MG63 (cell line): Measurements from ENCODE around the gene SRD5A1. TPM values are rescaled to one million over a fixed set of nuclear protein-coding genes. Genes with fewer than 3 reads are reported as not detected.

ENCODE experiments used
- DNase-seq: peaks from one replicate; pipeline ENCODE4 v3.0.0-alpha.2; 2020
- H3K27me3 ChIP-seq: fragments of 250-450 bp; sonication (Bioruptor Pico); 2 replicates; pipeline ENCODE4 v1.5.1; 2020; ENCODE audit warnings: mild to moderate bottlenecking, moderate library complexity
- H3K36me3 ChIP-seq: fragments of 250-450 bp; sonication (Bioruptor Pico); 2 replicates; pipeline ENCODE4 v1.5.1; 2020; ENCODE audit warnings: mild to moderate bottlenecking, moderate library complexity
- H3K4me3 ChIP-seq: fragments of 250-450 bp; sonication (Bioruptor Pico); 2 replicates; pipeline ENCODE4 v1.5.1; 2020; ENCODE audit warnings: mild to moderate bottlenecking, moderate library complexity
- H3K9me3 ChIP-seq: fragments of 250-450 bp; sonication (Bioruptor Pico); 2 replicates; pipeline ENCODE4 v1.5.1; 2020; ENCODE audit warnings: mild to moderate bottlenecking, moderate library complexity
- total RNA-seq: library from RNA; depleted of rRNA; stranded (reverse); fragments of >200 nt; shearing (Covaris generic); gene quantifications from 2 replicates; pipeline ENCODE4 v1.2.3, GENCODE V29; 2014; ENCODE audit warnings: low replicate concordance; rRNA removed

Gene SRD5A1
- total RNA-seq, 1 experiment from 2014 or later = 32.2 TPM

DNA sequence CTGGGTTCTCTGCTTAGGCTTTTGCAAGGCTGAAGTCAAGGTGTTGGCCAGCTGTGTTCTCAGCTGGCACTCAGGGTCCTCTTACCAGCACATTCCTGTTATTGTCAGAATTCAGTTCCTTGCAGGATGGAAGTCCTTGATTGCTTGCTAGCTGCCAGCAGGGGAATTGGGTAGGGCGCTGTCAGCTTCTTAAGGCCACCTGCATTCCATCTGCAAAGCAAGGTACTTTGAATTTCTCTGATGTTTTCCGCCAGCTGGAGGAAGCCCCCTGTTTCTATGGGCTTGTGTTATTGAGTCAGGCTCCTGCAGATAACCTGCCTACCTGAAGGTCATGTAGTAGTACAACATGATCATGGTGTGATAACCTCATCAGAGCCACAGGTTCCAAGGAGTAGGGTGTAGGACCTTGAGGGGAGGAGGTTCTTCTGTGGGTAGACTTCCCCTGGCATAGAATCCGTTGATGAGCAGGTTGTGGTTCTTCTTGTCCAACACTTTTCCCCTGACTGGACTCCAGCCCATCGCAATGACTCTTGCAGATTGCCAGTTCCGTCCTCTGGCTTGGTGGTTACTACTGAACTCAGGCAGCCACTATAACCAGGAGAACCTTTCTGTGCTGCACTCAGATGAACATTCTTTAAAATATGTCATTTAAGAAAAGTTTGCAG is 86.8 kb downstream of the SRD5A1 start:
- Histone ChIP-seq H3K4me3 (no peak overlapping the region), H3K36me3 (peaks cover 53% of the 10 kb centered on the region), H3K9me3 (no peaks in the 10 kb centered on the region), H3K27me3 (no peaks in the 10 kb centered on the region)
- DNase-seq = no peak

GRCh38 chr5:6720561-6720921 is 87.3 kb downstream of the SRD5A1 start:
- H3K27me3 ChIP-seq = no peaks in the 10 kb centered on the region
- H3K36me3 ChIP-seq = peaks cover 52% of the 10 kb centered on the region
- DNase-seq = no peak
- no peak overlapping the region for H3K4me3 ChIP-seq
- H3K9me3 ChIP-seq = no peaks in the 10 kb centered on the region

GRCh38 chr5:6721442-6721841 is 88.2 kb downstream of the SRD5A1 start:
- no peaks in the 10 kb centered on the region for H3K27me3 ChIP-seq
- peak overlapping the region; percentile 8; the same call in 1 of the 2 replicates for H3K4me3 ChIP-seq
- no peaks in the 10 kb centered on the region for H3K9me3 ChIP-seq
- peak; percentile 39 for DNase-seq
- H3K36me3 ChIP-seq = peaks cover 52% of the 10 kb centered on the region

GRCh38 chr5:6722015-6722414 is 88.8 kb downstream of the SRD5A1 start:
- DNase-seq = no peak
- no peaks in the 10 kb centered on the region for H3K9me3 ChIP-seq
- H3K4me3 ChIP-seq = peak overlapping the region; percentile 8; the same call in 1 of the 2 replicates
- H3K27me3 ChIP-seq = no peaks in the 10 kb centered on the region
- peaks cover 50% of the 10 kb centered on the region for H3K36me3 ChIP-seq

DNA sequence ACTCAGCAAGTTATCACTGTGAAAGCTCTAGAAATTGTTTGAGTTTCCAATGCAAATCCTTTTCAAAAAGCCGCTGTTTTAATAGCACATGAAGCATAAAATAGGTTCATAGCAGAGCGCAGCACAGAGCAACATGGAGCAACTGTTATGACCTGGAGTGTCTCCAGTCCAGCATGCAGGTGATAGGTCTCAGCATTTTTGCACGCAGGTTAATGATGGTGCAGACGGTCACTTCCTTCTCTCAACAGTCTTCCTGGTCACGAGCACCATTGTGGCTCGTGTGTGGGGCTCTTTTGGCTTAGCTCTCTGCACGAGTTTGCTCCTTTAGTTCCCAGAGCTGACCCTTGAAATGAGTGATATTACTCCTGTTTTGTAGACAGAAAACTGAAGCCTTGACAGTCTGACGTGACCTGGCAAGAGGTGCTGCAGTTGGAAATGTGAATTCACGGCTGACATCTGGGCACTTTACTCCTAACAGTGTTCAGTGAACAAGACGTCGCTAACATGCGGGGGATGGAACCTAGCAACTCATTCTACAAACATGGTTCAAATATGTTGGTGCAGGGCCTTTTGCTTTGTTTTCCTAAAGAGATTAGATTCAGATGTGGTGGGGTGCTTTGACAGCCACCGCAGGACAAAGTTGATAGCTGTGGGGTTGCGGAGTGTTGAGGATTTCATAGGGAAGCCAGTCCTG is 90.0 kb downstream of the SRD5A1 start:
- peaks cover 43% of the 10 kb centered on the region for H3K36me3 ChIP-seq
- no peak overlapping the region for H3K4me3 ChIP-seq
- H3K27me3 ChIP-seq = no peaks in the 10 kb centered on the region
- no peaks in the 10 kb centered on the region for H3K9me3 ChIP-seq
- no peak for DNase-seq

- DNase-seq = no peak
- H3K9me3 ChIP-seq = no peaks in the 10 kb centered on the region
- no peaks in the 10 kb centered on the region for H3K27me3 ChIP-seq
- H3K4me3 ChIP-seq = no peak overlapping the region
- H3K36me3 ChIP-seq = peaks cover 39% of the 10 kb centered on the region
These were observed 90.6 kb downstream of the SRD5A1 start for GRCh38 chr5:6723816-6724300.

Other genes starting within 250 kb of the SRD5A1 start
- not detected in 2 replicates for gene UBE2QL1, start 184.6 kb upstream of the SRD5A1 start, total RNA-seq
- gene NSUN2, start 396 bp upstream of the SRD5A1 start, total RNA-seq = 74.4 and 90.4 TPM in 2 replicates
- gene TENT4A, start 80.0 kb downstream of the SRD5A1 start, total RNA-seq = 9.9 and 14.6 TPM in 2 replicates